Testis (tissue), 2 donors: ENCODE data around the gene FUT8.

Experiments
- CTCF ChIP-seq, 3 experiments: fragments of 450-650 bp in 2 of 3; fragments of 200-600 bp in 1 of 3; sonication (generic) in 1 of 3; IDR thresholded peaks; one replicate each; pipeline ENCODE4 v1.5.1; 2016 to 2019; ENCODE audit warnings: antibody characterized with exemption in 3 of 3, mild to moderate bottlenecking in 2 of 3, moderate library complexity in 1 of 3
- POLR2A ChIP-seq: fragments of 450-650 bp; IDR thresholded peaks from one replicate; pipeline ENCODE4 v1.6.1; 2017; ENCODE audit warnings: antibody characterized with exemption, mild to moderate bottlenecking, moderate library complexity

GRCh38 chr14:65594882-65595237, 182.3 kb downstream of the FUT8 start:
- TF ChIP-seq CTCF (IDR thresholded peaks at IDR 0.05) (no peak), POLR2A (no peak)
